HG02610 (cell line): Measurements from ENCODE around the gene C5.

ENCODE experiments used
- ATAC-seq: cut with Tn5 transposase; IDR thresholded peaks from one replicate; pipeline ENCODE4 v1.9.1; 2021; ENCODE audit warnings: mild to moderate bottlenecking, moderate library complexity; ENCODE audit not compliant: unreplicated experiment

Gene C5

DNA sequence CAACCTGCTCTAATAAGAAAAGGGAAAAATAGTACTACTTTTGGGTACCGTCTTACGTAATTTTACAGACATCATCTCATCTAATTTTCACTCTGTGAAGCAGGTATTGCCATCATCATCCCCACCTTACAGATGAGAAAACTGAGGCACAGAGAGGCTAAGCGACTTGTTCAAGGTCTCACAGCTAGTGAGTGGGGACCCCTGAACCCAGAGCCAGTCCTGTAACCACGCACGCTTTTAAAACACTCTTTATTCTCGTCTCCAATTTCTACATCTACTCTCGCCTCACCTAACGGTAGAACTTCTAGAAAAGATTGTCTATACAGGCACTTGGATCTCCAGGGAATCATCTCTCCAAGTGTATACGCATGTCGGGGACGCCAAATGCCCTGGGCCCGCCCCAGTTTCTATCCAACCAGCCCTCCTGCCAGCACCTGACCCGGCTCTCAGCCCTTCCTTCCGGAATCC lies 122.0 kb downstream of the C5 start:
- no peak for ATAC-seq

- no peak for ATAC-seq
These were observed 122.6 kb downstream of the C5 start for GRCh38 chr9:120927269-120928014.

GRCh38 chr9:120926397-120926928 lies 123.6 kb downstream of the C5 start, which contains the start of gene TRAF1:
TRAF1 (minus strand) TSS chr9:120926796; CDS start chr9:120926075, 721 bp downstream.
- peak; percentile 22 for ATAC-seq

DNA sequence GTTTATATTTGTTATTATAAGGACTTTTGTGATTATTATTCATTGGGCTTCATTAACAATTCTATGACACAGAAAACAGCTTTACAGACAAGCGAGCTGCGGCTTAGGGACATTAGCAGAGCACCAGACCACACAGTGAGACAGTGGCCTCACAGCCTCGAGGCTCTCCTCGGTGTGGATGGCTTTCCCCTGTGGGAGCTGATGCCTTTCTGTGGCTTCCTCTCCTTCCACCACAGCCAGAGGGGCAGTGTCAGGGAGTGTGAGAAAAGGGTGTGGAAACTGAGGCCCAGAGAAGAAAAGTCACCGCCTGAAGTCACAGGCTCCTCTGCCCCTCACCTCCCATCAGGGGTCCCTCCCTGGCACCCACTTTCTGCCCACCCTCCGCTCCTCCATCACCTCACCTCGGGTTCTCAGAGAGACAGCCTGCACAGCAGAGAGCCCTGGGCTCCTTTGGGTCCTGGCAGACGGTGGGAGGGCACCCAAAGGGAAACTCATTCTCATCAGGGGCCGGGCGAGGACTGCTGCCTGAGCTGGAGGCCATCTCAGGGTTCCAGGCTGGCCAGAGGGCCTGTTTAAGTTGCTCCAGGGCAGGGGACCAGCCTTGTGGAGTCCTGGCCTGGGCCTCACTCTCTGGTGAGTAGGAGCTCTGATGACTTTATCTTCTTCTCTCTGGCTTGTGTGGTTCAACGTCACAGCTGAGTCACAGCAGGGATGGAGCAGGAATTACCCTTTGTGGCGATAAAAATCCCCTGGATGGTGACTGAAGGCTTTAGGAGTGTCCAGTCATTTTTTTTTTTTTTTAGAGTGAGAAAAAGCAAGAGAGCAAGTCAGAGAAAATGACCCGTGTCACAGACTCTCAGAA lies 124.3 kb downstream of the C5 start:
- peak; percentile 60 for ATAC-seq

DNA sequence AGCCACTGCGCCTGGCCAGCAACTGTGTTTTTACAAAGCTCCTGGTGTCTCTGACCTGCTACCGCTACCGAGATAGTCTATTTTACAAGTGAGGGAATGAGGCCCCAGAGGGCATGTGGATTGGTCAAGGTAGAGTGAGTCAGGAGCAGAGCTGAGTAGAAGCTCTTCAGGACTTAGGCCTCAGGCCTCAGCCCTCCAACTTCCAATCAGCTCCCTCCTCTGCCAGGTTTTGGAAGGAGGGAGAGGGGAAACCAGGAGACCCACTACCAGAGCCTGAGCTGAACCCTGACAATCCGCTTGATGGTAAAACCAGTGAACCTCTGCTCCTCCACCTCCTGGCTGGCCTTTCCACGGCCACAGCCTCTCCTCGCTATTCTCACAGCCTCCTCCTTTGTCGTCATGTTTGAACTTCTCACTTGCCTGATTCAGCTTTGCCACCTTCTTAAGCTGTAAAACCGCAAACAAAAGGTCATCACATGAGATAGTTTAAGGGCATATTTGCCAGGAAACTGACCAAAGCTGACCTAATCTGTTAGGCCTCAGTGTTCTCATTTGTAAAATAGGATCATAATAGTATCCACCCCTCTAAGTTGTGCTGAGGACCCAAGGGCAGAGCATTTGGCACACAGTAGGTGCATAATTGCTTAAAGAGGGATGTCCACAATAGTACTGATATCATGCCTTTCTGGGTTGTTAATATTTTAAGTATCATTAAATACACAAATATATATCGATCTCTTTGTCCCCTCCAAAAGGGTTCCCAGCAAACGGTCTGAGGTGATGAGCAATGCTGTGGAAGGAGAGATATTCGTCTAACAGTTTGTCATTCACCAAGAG lies 125.2 kb downstream of the C5 start:
- no peak for ATAC-seq

DNA sequence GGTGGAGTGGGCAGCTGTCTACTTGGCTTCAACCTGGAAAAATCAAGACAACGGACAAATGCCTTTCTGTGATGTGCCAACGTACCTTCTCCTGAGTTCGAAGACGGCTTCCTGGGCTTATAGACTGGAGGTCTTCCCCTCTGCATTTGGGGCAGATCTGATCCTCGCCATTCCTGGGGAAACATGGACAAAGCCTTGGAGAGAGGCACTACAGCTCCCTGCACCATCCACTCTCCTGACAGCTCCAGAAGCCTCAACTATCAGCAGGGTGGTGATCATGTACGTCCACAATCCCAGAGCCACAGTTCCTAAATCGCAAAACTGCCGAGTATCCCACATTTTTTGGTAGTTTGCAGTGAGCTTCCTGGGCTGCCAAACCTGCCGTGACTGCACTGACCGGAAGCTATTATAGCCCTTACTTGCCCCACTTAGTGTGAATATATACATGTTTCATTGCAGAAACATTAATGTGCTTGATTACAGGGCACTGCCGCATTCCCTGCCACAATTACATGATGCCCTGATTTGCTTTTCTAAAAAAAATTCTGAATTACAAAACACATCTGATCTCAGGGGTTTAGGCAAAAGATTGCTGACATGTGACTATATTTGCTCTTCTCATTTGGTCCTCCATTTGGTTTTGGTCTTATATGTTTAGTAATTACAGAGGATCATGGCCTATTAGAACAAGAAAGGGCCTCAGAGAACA lies 126.3 kb downstream of the C5 start:
- ATAC-seq: no peak

DNA sequence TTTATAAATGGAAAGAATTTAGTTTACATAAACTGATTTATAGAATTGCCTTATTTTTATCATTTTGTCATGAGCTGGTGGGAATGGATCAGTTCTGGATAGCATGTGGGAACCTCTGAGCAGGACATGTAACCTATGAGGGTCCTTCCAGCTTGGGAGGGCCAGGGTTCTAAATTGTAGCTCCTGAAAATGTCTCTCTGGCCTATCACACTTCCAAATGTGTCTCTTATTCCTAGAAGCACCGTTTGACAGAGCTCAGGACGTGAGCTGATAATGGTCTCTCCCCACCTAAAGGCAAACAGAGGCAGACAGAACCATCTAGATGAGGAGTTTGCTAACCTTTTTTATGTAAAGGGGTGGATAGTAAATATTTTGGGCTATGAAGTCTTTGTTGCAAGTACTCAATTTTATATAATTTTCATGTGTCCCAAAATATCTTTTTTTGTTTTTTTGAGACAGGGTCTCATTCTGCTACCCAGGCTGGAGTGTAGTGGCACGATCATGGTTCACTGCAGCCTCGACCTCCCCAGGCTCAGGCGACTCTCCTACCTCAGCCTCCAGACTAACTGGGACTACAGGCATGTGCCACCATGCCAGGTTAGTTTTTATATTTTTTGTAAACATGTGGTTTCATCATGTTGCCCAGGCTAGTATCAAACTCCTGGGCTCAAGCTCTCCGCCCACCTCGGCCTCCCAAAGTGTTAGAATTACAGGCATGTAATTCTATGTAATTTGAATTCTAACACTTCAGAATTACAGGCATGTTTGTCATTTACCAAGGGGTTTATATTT lies 127.5 kb downstream of the C5 start:
- ATAC-seq: no peak

- peak; percentile 16 for ATAC-seq
These were observed 128.4 kb downstream of the C5 start for GRCh38 chr9:120921661-120922181.

GRCh38 chr9:120920806-120921178 lies 129.3 kb downstream of the C5 start:
- peak; percentile 53 for ATAC-seq

- no peak for ATAC-seq
These were observed 130.0 kb downstream of the C5 start for GRCh38 chr9:120919843-120920805.

DNA sequence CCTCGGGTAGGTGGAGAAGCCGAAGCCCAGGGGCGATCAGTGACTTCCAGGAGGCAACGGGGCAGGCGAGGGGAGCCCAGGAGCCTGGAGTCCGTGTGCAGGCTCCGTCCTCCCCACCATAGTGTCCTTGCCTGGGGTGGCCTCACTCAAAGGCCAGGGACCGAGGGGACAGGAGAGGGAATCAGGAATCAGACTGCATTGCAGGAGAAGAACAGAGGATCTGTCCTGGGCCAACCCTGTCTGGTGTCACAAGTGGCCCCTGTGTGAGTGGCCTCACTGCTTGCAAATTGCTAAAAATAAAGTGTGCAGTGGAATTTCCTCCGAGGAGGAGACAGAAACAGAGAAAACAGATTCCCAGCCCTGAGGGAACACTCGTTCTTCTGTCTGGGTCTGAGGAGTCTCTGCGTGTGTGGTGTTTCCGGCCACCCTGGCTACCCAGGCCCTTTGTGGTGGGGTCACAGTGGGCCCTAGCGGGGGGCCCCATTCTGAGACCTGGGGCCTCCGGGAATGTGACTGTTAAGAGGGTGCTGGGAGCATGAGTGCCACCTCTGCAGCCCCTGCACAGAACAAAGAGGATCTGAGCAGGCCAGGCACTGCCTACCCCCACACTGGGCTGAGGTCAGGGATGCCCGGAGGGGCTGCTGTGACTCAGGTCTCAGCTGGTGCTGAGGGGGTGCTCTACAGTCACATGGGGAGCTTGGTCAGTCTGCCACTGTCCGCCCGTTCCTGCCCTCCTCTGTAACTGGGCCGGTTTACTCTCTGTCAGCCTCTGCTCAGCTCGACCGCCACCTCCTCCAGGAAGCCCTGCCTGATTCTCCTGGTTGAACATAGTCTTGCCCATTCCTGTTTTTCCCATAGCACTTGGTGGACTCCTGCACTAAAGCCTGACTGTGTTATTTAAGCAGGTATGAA lies 130.9 kb downstream of the C5 start:
- ATAC-seq: no peak

DNA sequence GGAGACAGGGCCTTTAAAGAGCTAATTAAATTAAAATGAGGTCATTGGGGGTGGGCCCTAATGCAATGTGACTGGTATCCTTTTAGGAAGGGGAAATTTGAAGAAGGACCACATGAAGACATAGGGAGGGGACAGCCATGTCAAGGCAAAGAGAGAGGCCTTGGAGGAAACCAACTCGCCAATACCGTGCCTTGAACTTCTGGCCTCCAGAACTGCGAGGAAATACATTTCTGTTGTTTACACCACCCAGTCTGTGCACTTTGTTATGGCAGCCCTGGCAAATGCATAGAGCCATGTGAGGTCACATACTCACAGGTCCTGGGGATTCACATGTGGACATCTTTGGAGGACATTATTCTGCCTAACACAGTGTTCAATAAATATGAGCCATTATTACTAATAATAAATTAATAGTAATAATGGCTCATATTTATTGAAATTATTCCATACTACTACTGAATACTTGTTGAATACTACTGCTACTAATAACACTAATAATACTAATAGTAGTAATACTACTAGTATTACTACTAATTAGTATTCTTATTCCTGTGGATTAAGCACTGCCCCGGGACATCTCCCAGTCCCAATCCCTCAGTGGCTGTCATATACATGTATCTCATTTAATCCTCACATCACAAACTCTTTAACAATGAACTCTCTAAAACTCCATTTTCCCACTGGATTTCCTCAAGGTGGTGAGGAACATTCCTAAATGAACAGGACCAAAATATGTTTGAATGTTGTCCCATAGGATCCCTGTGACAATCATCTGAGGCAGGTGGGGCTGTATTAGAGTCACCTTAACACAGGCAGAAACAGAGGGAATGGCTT lies 131.9 kb downstream of the C5 start:
- ATAC-seq: no peak

DNA sequence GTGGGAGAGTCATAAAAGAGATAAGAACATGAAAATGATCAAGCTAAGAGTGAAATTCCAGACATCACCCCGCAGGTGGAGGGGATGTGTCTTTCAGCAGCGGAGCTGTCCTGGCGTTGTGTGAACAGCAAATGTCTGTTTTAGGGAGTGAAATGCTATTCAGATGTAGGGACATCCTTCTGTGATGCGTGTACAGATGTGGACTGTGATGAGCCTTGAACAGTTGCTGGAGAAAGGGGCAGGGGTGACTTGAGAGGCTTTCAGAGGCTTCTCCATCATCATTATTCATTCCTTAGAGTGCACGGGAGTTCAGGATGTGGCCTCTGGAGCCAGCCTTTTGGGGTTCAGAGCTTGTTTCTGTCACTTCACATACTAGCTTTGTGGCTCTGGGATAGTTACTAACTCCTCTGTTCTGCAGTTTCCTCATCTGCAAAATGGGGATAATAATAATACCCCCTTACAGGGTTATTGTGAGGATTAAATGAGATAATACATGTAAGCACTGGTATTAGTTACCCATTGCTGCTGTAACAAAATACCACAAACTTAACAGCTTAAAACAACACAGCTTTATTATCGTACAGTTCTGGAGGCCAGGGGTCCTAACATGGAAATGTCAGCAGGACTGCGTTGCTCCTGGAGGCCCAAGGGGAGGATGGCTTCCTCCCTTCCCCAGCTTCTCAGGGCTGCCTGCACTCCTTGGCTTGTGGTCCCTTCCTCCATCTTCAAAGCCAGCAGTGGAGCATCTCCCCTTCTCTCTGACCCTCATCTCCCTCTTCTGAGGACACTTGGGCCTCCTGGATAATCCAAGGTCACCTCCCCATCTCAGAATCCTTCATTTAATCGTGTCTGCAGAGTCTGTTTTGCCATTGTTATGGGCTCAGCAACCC lies 132.8 kb downstream of the C5 start:
- ATAC-seq: no peak

DNA sequence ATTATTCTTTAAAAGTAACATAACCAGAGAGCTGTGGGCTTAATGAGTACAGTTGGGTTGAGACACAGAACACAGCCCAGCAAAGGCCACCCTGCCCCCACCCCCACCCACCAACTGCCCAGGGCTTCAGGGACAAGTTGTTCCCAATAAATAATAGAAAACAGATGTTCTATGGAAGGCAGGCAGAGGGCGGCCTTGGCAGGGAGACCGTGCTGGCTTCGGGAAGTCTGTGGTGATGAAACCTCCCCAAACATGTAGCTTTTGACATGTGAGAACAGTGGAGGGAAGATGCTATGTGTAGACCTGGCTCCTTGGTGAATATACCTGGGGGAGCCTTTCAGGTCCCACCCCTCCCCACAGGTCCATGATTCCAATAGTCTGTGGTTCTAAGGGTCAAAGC lies 133.5 kb downstream of the C5 start:
- ATAC-seq: no peak

- ATAC-seq: no peak
These were observed 134.1 kb downstream of the C5 start for GRCh38 chr9:120915854-120916470.
